Body of pancreas (tissue), 4 donors: ENCODE data around the gene MAGI1.

ENCODE experiments used
- CTCF ChIP-seq, 7 experiments: fragments of 450-650 bp in 4 of 7; fragments of 200-600 bp in 3 of 7; sonication (generic) in 3 of 7; IDR thresholded peaks; one replicate each; pipeline ENCODE4 v1.5.1; 2016 to 2019; ENCODE audit warnings: antibody characterized with exemption in 7 of 7
- POLR2A ChIP-seq, 3 donors: fragments of 450-650 bp; IDR thresholded peaks; one replicate each; pipeline ENCODE4 v1.6.1; 2016; ENCODE audit warnings: antibody characterized with exemption in 3 of 3, mild to moderate bottlenecking in 2 of 3

- no peak for TF ChIP-seq CTCF (IDR thresholded peaks at IDR 0.05)
- no peak for TF ChIP-seq POLR2A (IDR thresholded peaks at IDR 0.05)
Measured at GRCh38 chr3:65623362-65623761, 415.4 kb downstream of the MAGI1 start.
